ENCODE data around the gene SCUBE3. TPM values are rescaled to one million over a fixed set of nuclear protein-coding genes. Genes with fewer than 3 reads are reported as not detected.
A peak's percentile ranks its signal among the peaks of the same experiment; 100 is the strongest.

SCUBE3 gene
- total and polyA plus RNA-seq, 9 of the 15 experiments (the other 6 are each of a cell fraction or from before 2014, with no cell fraction given): 0.01 to 0.11 TPM; not detected in 7

DNA sequence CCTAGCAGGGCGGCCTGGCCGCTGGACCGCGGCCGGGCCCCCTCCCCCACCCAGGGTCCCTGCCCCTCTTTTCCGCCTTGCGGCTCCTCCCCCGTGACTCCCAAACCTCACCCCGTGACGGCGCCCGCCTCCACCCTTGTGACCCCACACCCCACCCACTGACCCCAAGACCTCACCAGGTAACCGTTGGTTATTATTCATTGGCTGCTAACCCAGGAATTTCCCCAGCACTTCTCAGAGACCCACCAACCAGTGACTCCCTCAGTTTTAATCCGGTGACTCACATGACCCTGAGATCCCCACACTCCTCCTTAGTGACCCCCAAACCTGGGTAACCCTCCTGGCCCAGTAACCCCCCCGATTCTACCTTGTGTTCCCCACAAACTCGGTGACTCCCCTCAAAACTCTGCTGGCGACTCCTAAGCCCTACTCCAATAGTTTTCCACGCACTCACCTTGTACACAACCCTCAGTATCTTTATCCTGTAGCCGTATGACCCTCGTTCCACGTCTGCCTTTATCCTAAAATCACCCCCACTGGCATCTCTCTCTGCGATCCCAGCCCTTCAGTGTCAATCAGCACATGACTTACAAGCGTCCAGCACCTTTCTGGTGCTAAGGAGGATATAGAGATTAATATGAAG lies 46.3 kb downstream of the SCUBE3 start (continued):
- TF ChIP-seq, protein P1, sequence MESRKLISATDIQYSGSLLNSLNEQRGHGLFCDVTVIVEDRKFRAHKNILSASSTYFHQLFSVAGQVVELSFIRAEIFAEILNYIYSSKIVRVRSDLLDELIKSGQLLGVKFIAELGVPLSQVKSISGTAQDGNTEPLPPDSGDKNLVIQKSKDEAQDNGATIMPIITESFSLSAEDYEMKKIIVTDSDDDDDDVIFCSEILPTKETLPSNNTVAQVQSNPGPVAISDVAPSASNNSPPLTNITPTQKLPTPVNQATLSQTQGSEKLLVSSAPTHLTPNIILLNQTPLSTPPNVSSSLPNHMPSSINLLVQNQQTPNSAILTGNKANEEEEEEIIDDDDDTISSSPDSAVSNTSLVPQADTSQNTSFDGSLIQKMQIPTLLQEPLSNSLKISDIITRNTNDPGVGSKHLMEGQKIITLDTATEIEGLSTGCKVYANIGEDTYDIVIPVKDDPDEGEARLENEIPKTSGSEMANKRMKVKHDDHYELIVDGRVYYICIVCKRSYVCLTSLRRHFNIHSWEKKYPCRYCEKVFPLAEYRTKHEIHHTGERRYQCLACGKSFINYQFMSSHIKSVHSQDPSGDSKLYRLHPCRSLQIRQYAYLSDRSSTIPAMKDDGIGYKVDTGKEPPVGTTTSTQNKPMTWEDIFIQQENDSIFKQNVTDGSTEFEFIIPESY (CRISPR knock-in tag; IDR thresholded peaks at IDR 0.05): no peak
- TF ChIP-seq ZNF695 (CRISPR knock-in tag; IDR thresholded peaks at IDR 0.05): no peak
- no peak for TF ChIP-seq ZC3H11A (IDR thresholded peaks at IDR 0.05; ENCODE audit: low read depth, low read length)
- TF ChIP-seq POLR3A (IDR thresholded peaks at IDR 0.05; ENCODE audit: borderline replicate concordance, extremely low read depth, insufficient read depth, insufficient read length): no peak
- no peak for TF ChIP-seq XRCC5 (IDR thresholded peaks at IDR 0.05; ENCODE audit: low read depth, low read length)
- TF ChIP-seq ZNF174 (CRISPR knock-in tag; IDR thresholded peaks at IDR 0.05): no peak
- TF ChIP-seq, protein P2, sequence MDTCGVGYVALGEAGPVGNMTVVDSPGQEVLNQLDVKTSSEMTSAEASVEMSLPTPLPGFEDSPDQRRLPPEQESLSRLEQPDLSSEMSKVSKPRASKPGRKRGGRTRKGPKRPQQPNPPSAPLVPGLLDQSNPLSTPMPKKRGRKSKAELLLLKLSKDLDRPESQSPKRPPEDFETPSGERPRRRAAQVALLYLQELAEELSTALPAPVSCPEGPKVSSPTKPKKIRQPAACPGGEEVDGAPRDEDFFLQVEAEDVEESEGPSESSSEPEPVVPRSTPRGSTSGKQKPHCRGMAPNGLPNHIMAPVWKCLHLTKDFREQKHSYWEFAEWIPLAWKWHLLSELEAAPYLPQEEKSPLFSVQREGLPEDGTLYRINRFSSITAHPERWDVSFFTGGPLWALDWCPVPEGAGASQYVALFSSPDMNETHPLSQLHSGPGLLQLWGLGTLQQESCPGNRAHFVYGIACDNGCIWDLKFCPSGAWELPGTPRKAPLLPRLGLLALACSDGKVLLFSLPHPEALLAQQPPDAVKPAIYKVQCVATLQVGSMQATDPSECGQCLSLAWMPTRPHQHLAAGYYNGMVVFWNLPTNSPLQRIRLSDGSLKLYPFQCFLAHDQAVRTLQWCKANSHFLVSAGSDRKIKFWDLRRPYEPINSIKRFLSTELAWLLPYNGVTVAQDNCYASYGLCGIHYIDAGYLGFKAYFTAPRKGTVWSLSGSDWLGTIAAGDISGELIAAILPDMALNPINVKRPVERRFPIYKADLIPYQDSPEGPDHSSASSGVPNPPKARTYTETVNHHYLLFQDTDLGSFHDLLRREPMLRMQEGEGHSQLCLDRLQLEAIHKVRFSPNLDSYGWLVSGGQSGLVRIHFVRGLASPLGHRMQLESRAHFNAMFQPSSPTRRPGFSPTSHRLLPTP (IDR thresholded peaks at IDR 0.05; ENCODE audit: borderline replicate concordance, extremely low read depth, insufficient read length): no peak
- TF ChIP-seq, protein P3, sequence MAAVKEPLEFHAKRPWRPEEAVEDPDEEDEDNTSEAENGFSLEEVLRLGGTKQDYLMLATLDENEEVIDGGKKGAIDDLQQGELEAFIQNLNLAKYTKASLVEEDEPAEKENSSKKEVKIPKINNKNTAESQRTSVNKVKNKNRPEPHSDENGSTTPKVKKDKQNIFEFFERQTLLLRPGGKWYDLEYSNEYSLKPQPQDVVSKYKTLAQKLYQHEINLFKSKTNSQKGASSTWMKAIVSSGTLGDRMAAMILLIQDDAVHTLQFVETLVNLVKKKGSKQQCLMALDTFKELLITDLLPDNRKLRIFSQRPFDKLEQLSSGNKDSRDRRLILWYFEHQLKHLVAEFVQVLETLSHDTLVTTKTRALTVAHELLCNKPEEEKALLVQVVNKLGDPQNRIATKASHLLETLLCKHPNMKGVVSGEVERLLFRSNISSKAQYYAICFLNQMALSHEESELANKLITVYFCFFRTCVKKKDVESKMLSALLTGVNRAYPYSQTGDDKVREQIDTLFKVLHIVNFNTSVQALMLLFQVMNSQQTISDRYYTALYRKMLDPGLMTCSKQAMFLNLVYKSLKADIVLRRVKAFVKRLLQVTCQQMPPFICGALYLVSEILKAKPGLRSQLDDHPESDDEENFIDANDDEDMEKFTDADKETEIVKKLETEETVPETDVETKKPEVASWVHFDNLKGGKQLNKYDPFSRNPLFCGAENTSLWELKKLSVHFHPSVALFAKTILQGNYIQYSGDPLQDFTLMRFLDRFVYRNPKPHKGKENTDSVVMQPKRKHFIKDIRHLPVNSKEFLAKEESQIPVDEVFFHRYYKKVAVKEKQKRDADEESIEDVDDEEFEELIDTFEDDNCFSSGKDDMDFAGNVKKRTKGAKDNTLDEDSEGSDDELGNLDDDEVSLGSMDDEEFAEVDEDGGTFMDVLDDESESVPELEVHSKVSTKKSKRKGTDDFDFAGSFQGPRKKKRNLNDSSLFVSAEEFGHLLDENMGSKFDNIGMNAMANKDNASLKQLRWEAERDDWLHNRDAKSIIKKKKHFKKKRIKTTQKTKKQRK (IDR thresholded peaks at IDR 0.05; ENCODE audit: borderline replicate concordance, low read depth, low read length): no peak
- TF ChIP-seq, protein P4, sequence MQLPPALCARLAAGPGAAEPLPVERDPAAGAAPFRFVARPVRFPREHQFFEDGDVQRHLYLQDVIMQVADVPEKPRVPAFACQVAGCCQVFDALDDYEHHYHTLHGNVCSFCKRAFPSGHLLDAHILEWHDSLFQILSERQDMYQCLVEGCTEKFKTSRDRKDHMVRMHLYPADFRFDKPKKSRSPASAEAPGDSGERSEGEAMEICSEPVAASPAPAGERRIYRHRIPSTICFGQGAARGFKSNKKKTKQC (CRISPR knock-in tag; IDR thresholded peaks at IDR 0.05): no peak
- TF ChIP-seq, protein P5, sequence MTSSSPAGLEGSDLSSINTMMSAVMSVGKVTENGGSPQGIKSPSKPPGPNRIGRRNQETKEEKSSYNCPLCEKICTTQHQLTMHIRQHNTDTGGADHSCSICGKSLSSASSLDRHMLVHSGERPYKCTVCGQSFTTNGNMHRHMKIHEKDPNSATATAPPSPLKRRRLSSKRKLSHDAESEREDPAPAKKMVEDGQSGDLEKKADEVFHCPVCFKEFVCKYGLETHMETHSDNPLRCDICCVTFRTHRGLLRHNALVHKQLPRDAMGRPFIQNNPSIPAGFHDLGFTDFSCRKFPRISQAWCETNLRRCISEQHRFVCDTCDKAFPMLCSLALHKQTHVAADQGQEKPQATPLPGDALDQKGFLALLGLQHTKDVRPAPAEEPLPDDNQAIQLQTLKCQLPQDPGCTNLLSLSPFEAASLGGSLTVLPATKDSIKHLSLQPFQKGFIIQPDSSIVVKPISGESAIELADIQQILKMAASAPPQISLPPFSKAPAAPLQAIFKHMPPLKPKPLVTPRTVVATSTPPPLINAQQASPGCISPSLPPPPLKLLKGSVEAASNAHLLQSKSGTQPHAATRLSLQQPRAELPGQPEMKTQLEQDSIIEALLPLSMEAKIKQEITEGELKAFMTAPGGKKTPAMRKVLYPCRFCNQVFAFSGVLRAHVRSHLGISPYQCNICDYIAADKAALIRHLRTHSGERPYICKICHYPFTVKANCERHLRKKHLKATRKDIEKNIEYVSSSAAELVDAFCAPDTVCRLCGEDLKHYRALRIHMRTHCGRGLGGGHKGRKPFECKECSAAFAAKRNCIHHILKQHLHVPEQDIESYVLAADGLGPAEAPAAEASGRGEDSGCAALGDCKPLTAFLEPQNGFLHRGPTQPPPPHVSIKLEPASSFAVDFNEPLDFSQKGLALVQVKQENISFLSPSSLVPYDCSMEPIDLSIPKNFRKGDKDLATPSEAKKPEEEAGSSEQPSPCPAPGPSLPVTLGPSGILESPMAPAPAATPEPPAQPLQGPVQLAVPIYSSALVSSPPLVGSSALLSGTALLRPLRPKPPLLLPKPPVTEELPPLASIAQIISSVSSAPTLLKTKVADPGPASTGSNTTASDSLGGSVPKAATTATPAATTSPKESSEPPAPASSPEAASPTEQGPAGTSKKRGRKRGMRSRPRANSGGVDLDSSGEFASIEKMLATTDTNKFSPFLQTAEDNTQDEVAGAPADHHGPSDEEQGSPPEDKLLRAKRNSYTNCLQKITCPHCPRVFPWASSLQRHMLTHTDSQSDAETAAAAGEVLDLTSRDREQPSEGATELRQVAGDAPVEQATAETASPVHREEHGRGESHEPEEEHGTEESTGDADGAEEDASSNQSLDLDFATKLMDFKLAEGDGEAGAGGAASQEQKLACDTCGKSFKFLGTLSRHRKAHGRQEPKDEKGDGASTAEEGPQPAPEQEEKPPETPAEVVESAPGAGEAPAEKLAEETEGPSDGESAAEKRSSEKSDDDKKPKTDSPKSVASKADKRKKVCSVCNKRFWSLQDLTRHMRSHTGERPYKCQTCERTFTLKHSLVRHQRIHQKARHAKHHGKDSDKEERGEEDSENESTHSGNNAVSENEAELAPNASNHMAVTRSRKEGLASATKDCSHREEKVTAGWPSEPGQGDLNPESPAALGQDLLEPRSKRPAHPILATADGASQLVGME (CRISPR knock-in tag; IDR thresholded peaks at IDR 0.05): 0 out of 2 replicates have a peak, but pooled peaks have one; percentile 58
